GM12892 (cell line): ENCODE data around the gene WLS.

Source experiments
- POLR2A ChIP-seq: IDR thresholded peaks from 2 replicates; pipeline ENCODE4 v1.6.1; 2011; ENCODE audit warnings: low read depth, low read length, control low read depth
- TAF1 ChIP-seq: IDR thresholded peaks from 2 replicates; pipeline ENCODE4 v1.6.1; 2011; ENCODE audit warnings: low read depth, mild to moderate bottlenecking, control low read depth, low read length, borderline replicate concordance

DNA sequence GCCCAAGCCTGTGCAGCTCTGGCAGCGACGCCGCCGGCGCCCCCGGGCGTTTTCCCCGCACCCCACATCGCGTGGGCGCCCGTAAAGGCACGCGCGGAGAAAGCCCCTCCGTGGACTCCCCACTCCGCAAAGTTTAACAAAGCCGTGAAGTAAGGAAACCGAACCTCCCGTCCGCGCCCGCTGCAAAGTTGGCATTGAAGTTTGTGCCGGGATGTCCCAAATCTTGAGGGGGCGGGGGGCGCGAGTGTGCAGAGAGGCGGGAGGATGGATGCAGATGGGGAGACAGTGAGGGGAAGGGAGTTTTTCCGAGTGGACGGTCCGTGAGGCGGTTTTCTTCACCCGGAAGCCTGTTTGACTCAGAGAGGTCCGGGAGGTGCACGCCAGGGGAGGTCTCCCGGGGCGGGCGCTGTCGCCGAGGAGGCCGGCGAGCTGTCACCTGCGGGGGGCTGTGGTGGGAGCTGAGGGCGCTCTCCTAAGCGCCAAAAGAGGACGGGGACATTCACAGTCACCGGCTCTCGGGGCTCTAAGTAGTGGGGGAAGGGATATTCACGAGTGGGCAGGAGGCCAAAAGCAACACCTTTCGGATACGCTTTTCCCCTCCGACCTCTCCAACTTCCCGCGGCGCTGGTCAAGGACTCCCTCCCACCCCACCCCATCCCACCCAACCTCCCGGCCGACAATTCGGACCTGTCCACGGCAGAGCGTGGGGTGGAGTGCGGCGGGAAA is 1.3 kb downstream of the WLS start:
- TF ChIP-seq POLR2A (no peak), TAF1 (no peak)
